PC-9 (cell line): ENCODE data around the gene BBC3. TPM values are rescaled to one million over a fixed set of nuclear protein-coding genes. Genes with fewer than 3 reads are reported as not detected.
A peak's percentile ranks its signal among the peaks of the same experiment; 100 is the strongest.

ENCODE experiments used
- BruUV-seq: library from RNA; stranded (reverse); fragments of 400-500 nt; replicated peaks from 2 replicates; lab custom pipeline; 2021; lab: Mats Ljungman, UMichigan
- CTCF ChIA-PET: fragments of 300-600 bp; sonication (Branson Sonifier 250); formaldehyde crosslinking; loops from one replicate; lab custom pipeline; 2022; ENCODE audit warnings: antibody characterized with exemption; lab: Charles Lee
- POLR2A ChIA-PET: fragments of 300-600 bp; sonication (Branson Sonifier 250); formaldehyde crosslinking; loops from one replicate; lab custom pipeline; 2022; ENCODE audit warnings: antibody characterized with exemption; ENCODE audit not compliant: unreplicated experiment; lab: Charles Lee
- DNase-seq, 2 experiments: peaks; one replicate each; pipeline versions ENCODE4 v3.0.0 to v3.0.0-alpha.2; 2015 to 2022; ENCODE audit warnings: mixed read lengths in 1 of 2
- H2AFZ ChIP-seq: fragments of 200-600 bp; sonication (generic); 2 replicates; pipeline ENCODE4 v1.8.1; 2017; ENCODE audit warnings: antibody characterized with exemption
- H3F3A ChIP-seq: fragments of 200-600 bp; sonication (generic); 2 replicates; pipeline ENCODE4 v1.8.1; 2017; ENCODE audit warnings: antibody characterized with exemption, mild to moderate bottlenecking, low read depth; ENCODE audit not compliant: insufficient read depth
- H3K27ac ChIP-seq: fragments of 200-600 bp; sonication (generic); 2 replicates; pipeline ENCODE4 v1.6.1; 2016; ENCODE audit warnings: mixed run types
- H3K27me3 ChIP-seq: fragments of 200-600 bp; sonication (generic); 2 replicates; pipeline ENCODE4 v1.6.1; 2016; ENCODE audit warnings: low read depth, mixed run types; ENCODE audit not compliant: insufficient read depth
- H3K36me3 ChIP-seq: fragments of 200-600 bp; sonication (generic); 2 replicates; pipeline ENCODE4 v1.6.1; 2016; ENCODE audit warnings: low read depth, mixed run types
- H3K4me1 ChIP-seq: fragments of 200-600 bp; sonication (generic); replicated peaks from 2 replicates; pipeline ENCODE4 v1.6.1; 2016; ENCODE audit warnings: mixed run types; ENCODE audit not compliant: insufficient read depth
- H3K4me2 ChIP-seq: fragments of 200-600 bp; sonication (generic); 2 replicates; pipeline ENCODE4 v1.6.1; 2017; ENCODE audit warnings: mixed run types
- H3K4me3 ChIP-seq: fragments of 200-600 bp; sonication (generic); 2 replicates; pipeline ENCODE4 v1.6.1; 2016; ENCODE audit warnings: mixed run types
- H3K79me2 ChIP-seq: fragments of 200-600 bp; sonication (generic); 2 replicates; pipeline ENCODE4 v1.6.1; 2017; ENCODE audit warnings: low read depth, mixed run types
- H3K9me2 ChIP-seq: fragments of 200-600 bp; sonication (generic); 2 replicates; pipeline ENCODE4 v1.8.1; 2017; ENCODE audit warnings: mild to moderate bottlenecking; ENCODE audit not compliant: insufficient read depth
- H3K9me3 ChIP-seq: fragments of 200-600 bp; sonication (generic); 2 replicates; pipeline ENCODE4 v1.8.1; 2016; ENCODE audit warnings: low read depth; ENCODE audit not compliant: insufficient read depth
- H4K20me1 ChIP-seq: fragments of 200-600 bp; sonication (generic); 2 replicates; pipeline ENCODE4 v1.8.1; 2017; ENCODE audit not compliant: insufficient read depth
- EZH2 ChIP-seq: fragments of 200-600 bp; sonication (generic); IDR thresholded peaks from 2 replicates; pipeline ENCODE4 v1.8.0; 2017; ENCODE audit warnings: antibody characterized with exemption, low read depth
- intact Hi-C: fragments of 100-400 bp; cut with micrococcal nuclease; formaldehyde crosslinking; loops from one replicate; pipeline ENCODE4 v1.10.0; 2022; ENCODE audit not compliant: unreplicated experiment
- total RNA-seq: library from RNA; stranded (reverse); gene quantifications from 2 replicates; pipeline ENCODE4 v1.2.3, GENCODE V29; 2021
- TF ChIP-seq, protein P1 (sequence below): fragments of 200-600 bp; sonication (generic); conservative IDR thresholded peaks from 2 replicates; pipeline ENCODE4 v1.6.1; 2017; ENCODE audit warnings: mixed run types, antibody characterized with exemption, mild to moderate bottlenecking, moderate library complexity

Gene BBC3
- total RNA-seq, 1 experiment from 2014 or later = 18.8 TPM

DNA sequence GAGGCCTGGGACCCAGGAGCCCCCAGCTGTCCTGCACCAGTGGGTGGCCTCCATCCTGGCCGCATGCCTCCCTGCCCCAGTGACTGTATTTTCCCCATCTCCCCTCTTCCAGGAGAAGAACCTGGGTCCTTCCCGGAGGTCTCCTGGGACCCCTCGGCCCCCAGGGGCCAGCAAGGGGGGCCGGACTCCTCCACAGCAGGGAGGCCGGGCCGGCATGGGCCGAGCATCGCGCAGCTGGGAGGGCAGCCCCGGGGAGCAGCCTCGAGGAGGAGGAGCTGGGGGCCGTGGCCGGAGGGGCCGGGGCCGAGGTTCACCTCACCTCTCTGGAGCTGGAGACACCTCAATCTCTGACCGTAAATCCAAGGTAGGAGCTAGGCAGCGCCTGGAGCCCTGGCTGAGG lies 29.5 kb upstream of the BBC3 start:
- POLR2A ChIA-PET = interaction anchor here (0.6 kb wide), 1 partner anchor 665 kb away, joined by 16 read pairs; no protein-coding TSS in a partner anchor
- intact Hi-C loops = no loop called here
- Histone ChIP-seq H2AFZ (no peak overlapping the region), H3K4me1 (peaks cover 11% of the 10 kb centered on the region), H3K9me2 (no peaks in the 10 kb centered on the region), H3K27ac (no peak overlapping the region), H3K4me3 (no peak overlapping the region), H3K9me3 (no peaks in the 10 kb centered on the region), H4K20me1 (0 out of 2 replicates have a peak, but pooled peaks cover 7% of the 10 kb centered on the region), H3K4me2 (no peak overlapping the region), H3K27me3 (no peaks in the 10 kb centered on the region), H3F3A (peaks cover 24% of the 10 kb centered on the region), H3K36me3 (peaks cover 19% of the 10 kb centered on the region; the same call in 1 of the 2 replicates), H3K79me2 (peaks cover 23% of the 10 kb centered on the region)
- BruUV-seq = no TSS peak
- CTCF ChIA-PET = interaction anchor here (0.5 kb wide), 1 partner anchor 243 kb away, joined by 19 read pairs; no protein-coding TSS in a partner anchor
- peak in 1 of 2 experiments; percentile 23 for DNase-seq
- TF ChIP-seq, protein P1, sequence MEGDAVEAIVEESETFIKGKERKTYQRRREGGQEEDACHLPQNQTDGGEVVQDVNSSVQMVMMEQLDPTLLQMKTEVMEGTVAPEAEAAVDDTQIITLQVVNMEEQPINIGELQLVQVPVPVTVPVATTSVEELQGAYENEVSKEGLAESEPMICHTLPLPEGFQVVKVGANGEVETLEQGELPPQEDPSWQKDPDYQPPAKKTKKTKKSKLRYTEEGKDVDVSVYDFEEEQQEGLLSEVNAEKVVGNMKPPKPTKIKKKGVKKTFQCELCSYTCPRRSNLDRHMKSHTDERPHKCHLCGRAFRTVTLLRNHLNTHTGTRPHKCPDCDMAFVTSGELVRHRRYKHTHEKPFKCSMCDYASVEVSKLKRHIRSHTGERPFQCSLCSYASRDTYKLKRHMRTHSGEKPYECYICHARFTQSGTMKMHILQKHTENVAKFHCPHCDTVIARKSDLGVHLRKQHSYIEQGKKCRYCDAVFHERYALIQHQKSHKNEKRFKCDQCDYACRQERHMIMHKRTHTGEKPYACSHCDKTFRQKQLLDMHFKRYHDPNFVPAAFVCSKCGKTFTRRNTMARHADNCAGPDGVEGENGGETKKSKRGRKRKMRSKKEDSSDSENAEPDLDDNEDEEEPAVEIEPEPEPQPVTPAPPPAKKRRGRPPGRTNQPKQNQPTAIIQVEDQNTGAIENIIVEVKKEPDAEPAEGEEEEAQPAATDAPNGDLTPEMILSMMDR = no peak
- no peak for TF ChIP-seq EZH2

DNA sequence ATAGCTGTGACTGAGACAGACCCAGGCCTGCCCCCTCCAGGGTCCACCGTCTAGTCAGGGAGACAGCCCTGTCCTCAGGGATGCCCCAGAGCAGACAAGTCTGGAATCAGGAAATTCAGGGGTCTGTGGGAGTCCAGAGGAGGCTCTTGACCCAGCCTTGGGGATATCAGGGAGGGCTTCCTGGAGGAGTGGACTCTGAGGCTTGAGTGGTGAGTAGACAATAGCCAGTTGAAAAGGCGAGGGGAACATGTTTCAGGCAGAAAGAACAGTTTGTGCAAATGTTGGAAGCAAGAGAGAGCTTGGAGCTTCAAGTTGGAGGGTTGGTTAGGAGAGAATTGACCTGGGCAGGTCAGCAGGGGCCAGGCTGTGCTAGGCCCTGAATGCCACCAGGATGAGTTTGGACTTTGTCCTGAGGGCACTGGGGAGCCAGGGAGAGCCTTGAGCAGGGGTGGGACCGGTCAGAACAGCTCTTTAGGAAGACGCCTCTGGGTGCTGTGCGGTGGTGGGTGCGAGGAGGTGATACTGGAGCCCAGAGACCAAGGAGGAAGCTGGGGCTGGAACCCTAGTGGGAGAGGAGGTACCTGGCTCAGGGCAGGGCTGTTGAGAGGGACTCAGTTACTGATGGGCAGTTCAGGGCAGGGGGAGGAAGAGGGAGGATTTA lies 28.0 kb upstream of the BBC3 start:
- Histone ChIP-seq H3K4me3 (no peak overlapping the region), H3K4me2 (peak overlapping the region; percentile 97; the same call in 1 of the 2 replicates), H3K27me3 (no peaks in the 10 kb centered on the region), H3K9me2 (no peaks in the 10 kb centered on the region), H3K9me3 (no peaks in the 10 kb centered on the region), H3K27ac (no peak overlapping the region), H3K36me3 (peaks cover 13% of the 10 kb centered on the region; the same call in 1 of the 2 replicates), H4K20me1 (0 out of 2 replicates have a peak, but pooled peaks cover 7% of the 10 kb centered on the region), H3K79me2 (peaks cover 30% of the 10 kb centered on the region), H3K4me1 (peaks cover 22% of the 10 kb centered on the region), H3F3A (peaks cover 36% of the 10 kb centered on the region), H2AFZ (no peak overlapping the region)
- DNase-seq = peak in 1 of 2 experiments; percentile 28
- ChIA-PET CTCF (interaction anchor here (0.6 kb wide), 1 partner anchor 15 kb away, joined by 4 read pairs; no protein-coding TSS in a partner anchor), POLR2A (no interaction called here)
- intact Hi-C loops = no loop called here
- no TSS peak for BruUV-seq
- TF ChIP-seq, protein P1 = no peak
- no peak for TF ChIP-seq EZH2

- CTCF ChIA-PET = no interaction called here
- intact Hi-C loops = no loop called here
- POLR2A ChIA-PET = no interaction called here
Measured at GRCh38 chr19:47258434-47258833, 27.4 kb upstream of the BBC3 start.

More at GRCh38 chr19:47258434-47258833, 27.4 kb upstream of the BBC3 start:
- 0 out of 2 replicates have a peak, but pooled peaks cover 7% of the 10 kb centered on the region for H4K20me1 ChIP-seq
- no peaks in the 10 kb centered on the region for H3K9me3 ChIP-seq
- peaks cover 13% of the 10 kb centered on the region; the same call in 1 of the 2 replicates for H3K36me3 ChIP-seq
- H3K4me1 ChIP-seq = peaks cover 28% of the 10 kb centered on the region
- peak in 1 of 2 experiments; percentile 34 for DNase-seq
- H3K27me3 ChIP-seq = no peaks in the 10 kb centered on the region
- H3K9me2 ChIP-seq = no peaks in the 10 kb centered on the region
- no peak overlapping the region for H2AFZ ChIP-seq
- TF ChIP-seq, protein P1 = no peak
- TF ChIP-seq EZH2 = no peak
- H3K27ac ChIP-seq = no peak overlapping the region
- peak overlapping the region; percentile 68; the same call in 1 of the 2 replicates for H3K4me3 ChIP-seq
- peak overlapping the region; percentile 97 for H3K4me2 ChIP-seq
- H3F3A ChIP-seq = peaks cover 42% of the 10 kb centered on the region
- BruUV-seq = no TSS peak
- H3K79me2 ChIP-seq = peaks cover 30% of the 10 kb centered on the region
